ENCODE results near the gene RAB35.

RAB35 gene

GRCh38 chr12:120071493-120072020, 45.0 kb downstream of the RAB35 start:
- H4K20me1 ChIP-seq (ENCODE audit: control insufficient read depth, insufficient read depth, low read depth, low read length): no peaks in the 10 kb centered on the region
- H3K4me3 ChIP-seq (ENCODE audit: low read length): no peak overlapping the region
- no peaks in the 10 kb centered on the region for H3K9me2 ChIP-seq (replicated peaks; ENCODE audit: control insufficient read depth, low read length)
- no peak overlapping the region for H3K27ac ChIP-seq (ENCODE audit: low read depth, low read length)
- H3K27me3 ChIP-seq (ENCODE audit: control insufficient read depth, low read length): no peaks in the 10 kb centered on the region
- no peaks in the 10 kb centered on the region for H3K79me2 ChIP-seq (ENCODE audit: control insufficient read depth, low read length)
- H3K9me3 ChIP-seq (ENCODE audit: control insufficient read depth, insufficient read depth, low read length): no peaks in the 10 kb centered on the region
- TF ChIP-seq CTCF (IDR thresholded peaks at IDR 0.05; ENCODE audit: low read depth, low read length, poor library complexity, severe bottlenecking) (no peak), EZH2phosphoT487 (IDR thresholded peaks at IDR 0.05; ENCODE audit: borderline replicate concordance, low read length) (no peak)
- H3K4me1 ChIP-seq (ENCODE audit: control insufficient read depth, low read length): no peaks in the 10 kb centered on the region
- H3F3A ChIP-seq (ENCODE audit: control insufficient read depth, insufficient read depth): no peaks in the 10 kb centered on the region
- H3K36me3 ChIP-seq (ENCODE audit: control insufficient read depth, low read length): no peaks in the 10 kb centered on the region
- H3K4me2 ChIP-seq (ENCODE audit: low read length): no peak overlapping the region

DNA sequence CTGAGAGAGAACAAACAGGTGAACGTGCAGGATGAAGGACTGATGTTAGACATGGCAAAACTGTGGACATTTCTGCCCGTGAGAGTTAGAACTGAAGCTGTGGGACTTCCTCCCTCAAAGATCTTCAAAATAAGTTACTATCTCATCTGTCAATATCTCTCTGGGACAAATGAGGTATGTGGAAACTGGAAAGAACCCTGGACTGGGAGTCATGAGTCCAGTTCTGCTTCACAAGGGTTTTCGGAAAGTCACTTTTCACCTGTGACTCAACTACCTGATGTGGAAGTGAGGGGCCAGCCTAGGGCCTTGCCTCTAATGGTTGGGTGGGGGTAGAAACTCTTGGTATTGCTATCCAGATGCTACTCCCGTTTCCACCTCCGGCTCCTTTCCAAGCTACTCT, 47.3 kb downstream of the RAB35 start:
- H3K4me2 ChIP-seq (ENCODE audit: low read length): no peak overlapping the region
- H4K20me1 ChIP-seq (ENCODE audit: control insufficient read depth, insufficient read depth, low read depth, low read length): no peaks in the 10 kb centered on the region
- TF ChIP-seq CTCF (IDR thresholded peaks at IDR 0.05; ENCODE audit: low read depth, low read length, poor library complexity, severe bottlenecking) (no peak), EZH2phosphoT487 (IDR thresholded peaks at IDR 0.05; ENCODE audit: borderline replicate concordance, low read length) (no peak)
- no peak overlapping the region for H3K4me3 ChIP-seq (ENCODE audit: low read length)
- H3K79me2 ChIP-seq (ENCODE audit: control insufficient read depth, low read length): no peaks in the 10 kb centered on the region
- H3K4me1 ChIP-seq (ENCODE audit: control insufficient read depth, low read length): no peaks in the 10 kb centered on the region
- no peaks in the 10 kb centered on the region for H3F3A ChIP-seq (ENCODE audit: control insufficient read depth, insufficient read depth)
- no peak overlapping the region for H3K27ac ChIP-seq (ENCODE audit: low read depth, low read length)
- no peaks in the 10 kb centered on the region for H3K9me2 ChIP-seq (replicated peaks; ENCODE audit: control insufficient read depth, low read length)
- no peaks in the 10 kb centered on the region for H3K9me3 ChIP-seq (ENCODE audit: control insufficient read depth, insufficient read depth, low read length)
- no peaks in the 10 kb centered on the region for H3K36me3 ChIP-seq (ENCODE audit: control insufficient read depth, low read length)
- H3K27me3 ChIP-seq (ENCODE audit: control insufficient read depth, low read length): no peaks in the 10 kb centered on the region

- Histone ChIP-seq H3F3A (ENCODE audit: control insufficient read depth, insufficient read depth) (no peaks in the 10 kb centered on the region), H4K20me1 (ENCODE audit: control insufficient read depth, insufficient read depth, low read depth, low read length) (0 out of 2 replicates have a peak, but pooled peaks cover 2% of the 10 kb centered on the region), H3K9me2 (replicated peaks; ENCODE audit: control insufficient read depth, low read length) (no peaks in the 10 kb centered on the region), H3K27ac (ENCODE audit: low read depth, low read length) (no peak overlapping the region), H3K79me2 (ENCODE audit: control insufficient read depth, low read length) (no peaks in the 10 kb centered on the region), H3K36me3 (ENCODE audit: control insufficient read depth, low read length) (no peaks in the 10 kb centered on the region), H3K4me3 (ENCODE audit: low read length) (no peak overlapping the region), H3K4me1 (ENCODE audit: control insufficient read depth, low read length) (no peaks in the 10 kb centered on the region), H3K9me3 (ENCODE audit: control insufficient read depth, insufficient read depth, low read length) (no peaks in the 10 kb centered on the region), H3K27me3 (ENCODE audit: control insufficient read depth, low read length) (no peaks in the 10 kb centered on the region), H3K4me2 (ENCODE audit: low read length) (no peak overlapping the region)
- TF ChIP-seq CTCF (IDR thresholded peaks at IDR 0.05; ENCODE audit: low read depth, low read length, poor library complexity, severe bottlenecking) (no peak), EZH2phosphoT487 (IDR thresholded peaks at IDR 0.05; ENCODE audit: borderline replicate concordance, low read length) (no peak)
Observed at GRCh38 chr12:120067901-120068300, 48.7 kb downstream of the RAB35 start.
